Panc1 (cell line): Measurements from ENCODE around the gene THSD7A. TPM values are rescaled to one million over a fixed set of nuclear protein-coding genes. Genes with fewer than 3 reads are reported as not detected.

Source experiments
- ATAC-seq: fragments of 200-7000 bp; cut with Tn5 transposase; 2 replicates; pipeline ENCODE4 v1.9.1; 2020; ENCODE audit warnings: mild to moderate bottlenecking, moderate library complexity
- BruUV-seq: library from RNA; stranded (reverse); fragments of 400-500 nt; replicated peaks from 2 replicates; lab custom pipeline; 2021; lab: Mats Ljungman, UMichigan
- CTCF ChIA-PET: fragments of 300-600 bp; sonication (Branson Sonifier 250); formaldehyde crosslinking; loops from one replicate; lab custom pipeline; 2022; ENCODE audit warnings: antibody characterized with exemption; lab: Charles Lee
- POLR2A ChIA-PET: fragments of 300-600 bp; sonication (Branson Sonifier 250); formaldehyde crosslinking; loops from one replicate; lab custom pipeline; 2022; ENCODE audit warnings: antibody characterized with exemption; lab: Charles Lee
- DNase-seq: peaks from one replicate; pipeline ENCODE4 v3.0.0-alpha.2; 2010; ENCODE audit warnings: low read depth, low spot score
- H3K27ac ChIP-seq: 2 replicates; pipeline ENCODE4 v1.5.1; 2011; ENCODE audit warnings: mild to moderate bottlenecking, low read length, inconsistent platforms
- H3K27me3 ChIP-seq: fragments of 200-500 bp; sonication (Bioruptor generic); 2 replicates; pipeline ENCODE4 v1.6.0; 2014; ENCODE audit warnings: low read length, inconsistent platforms; ENCODE audit not compliant: control insufficient read depth, insufficient read depth
- H3K36me3 ChIP-seq: fragments of 200-500 bp; sonication (Bioruptor generic); 2 replicates; pipeline ENCODE4 v1.5.1; 2014; ENCODE audit warnings: inconsistent platforms, mild to moderate bottlenecking, low read length, moderate library complexity; ENCODE audit not compliant: control insufficient read depth, insufficient read depth
- H3K4me1 ChIP-seq: 2 replicates; pipeline ENCODE4 v1.5.1; 2011; ENCODE audit warnings: inconsistent platforms, mild to moderate bottlenecking, low read length, moderate library complexity; ENCODE audit not compliant: control insufficient read depth, insufficient read depth
- H3K4me3 ChIP-seq, 2 experiments: 2 replicates each; pipeline ENCODE4 v1.5.1; 2011 to 2012; ENCODE audit warnings: low read depth in 2 of 2, low read length in 2 of 2, mild to moderate bottlenecking in 2 of 2, inconsistent platforms in 1 of 2, moderate library complexity in 1 of 2
- H3K9me3 ChIP-seq: fragments of 200-500 bp; sonication (Bioruptor generic); 2 replicates; pipeline ENCODE4 v1.5.1; 2014; ENCODE audit warnings: low read depth, mild to moderate bottlenecking, inconsistent platforms, low read length, moderate library complexity; ENCODE audit not compliant: control insufficient read depth, insufficient read depth
- CTCF ChIP-seq: fragments of 450-650 bp; IDR thresholded peaks from 2 replicates; pipeline ENCODE4 v1.5.1; 2017; ENCODE audit warnings: mild to moderate bottlenecking
- POLR2AphosphoS5 ChIP-seq: IDR thresholded peaks from 2 replicates; pipeline ENCODE4 v1.6.1; 2012; ENCODE audit warnings: mild to moderate bottlenecking, low read depth, low read length, moderate library complexity
- REST ChIP-seq, 2 experiments: IDR thresholded peaks; 2 replicates each; pipeline ENCODE4 v1.6.1; 2011 to 2012; ENCODE audit warnings: low read depth in 2 of 2, control low read depth in 1 of 2, low read length in 1 of 2, mild to moderate bottlenecking in 1 of 2, moderate library complexity in 1 of 2; ENCODE audit not compliant: insufficient read depth in 1 of 2
- SIN3A ChIP-seq: IDR thresholded peaks from 2 replicates; pipeline ENCODE4 v1.6.1; 2012; ENCODE audit warnings: low read depth, mild to moderate bottlenecking, low read length, moderate library complexity, borderline replicate concordance; ENCODE audit not compliant: insufficient read depth
- TCF7L2 ChIP-seq: IDR thresholded peaks from 2 replicates; pipeline ENCODE4 v1.6.1; 2011; ENCODE audit warnings: mild to moderate bottlenecking, low read depth, low read length, inconsistent platforms
- in situ Hi-C: cut with HindIII; loops from 2 replicates; pipeline ENCODE4 v1.10.0; 2016; ENCODE audit warnings: low sequenced_read_pairs, low pct_unique_long_range_greater_than_20kb
- intact Hi-C: fragments of 100-400 bp; cut with micrococcal nuclease; formaldehyde crosslinking; loops from one replicate; pipeline ENCODE4 v1.10.0; 2022; ENCODE audit not compliant: unreplicated experiment
- total RNA-seq: library from RNA; stranded (reverse); gene quantifications from one replicate; pipeline ENCODE4 v1.2.1, GENCODE V29; 2021; ENCODE audit not compliant: unreplicated experiment

THSD7A gene
- total RNA-seq, 1 experiment from 2014 or later = 38.6 TPM

GRCh38 chr7:11620406-11621253, 211.4 kb downstream of the THSD7A start:
- intact Hi-C loops = no loop called here
- in situ Hi-C loops = no loop called here
- H3K27ac ChIP-seq = no peak overlapping the region
- H3K9me3 ChIP-seq = no peaks in the 10 kb centered on the region
- H3K36me3 ChIP-seq = no peaks in the 10 kb centered on the region
- ATAC-seq = peak; percentile 78
- no peaks in the 10 kb centered on the region for H3K27me3 ChIP-seq
- H3K4me1 ChIP-seq = no peaks in the 10 kb centered on the region
- no peak for DNase-seq
- ChIA-PET POLR2A (no interaction called here), CTCF (no interaction called here)
- TF ChIP-seq TCF7L2 (no peak), POLR2AphosphoS5 (no peak), SIN3A (no peak), REST (IDR thresholded peaks at IDR 0.05; ENCODE audit: insufficient read depth in 1 of 2, low read depth in 2 of 2, low read length in 1 of 2) (no peak)
- H3K4me3 ChIP-seq = no peak overlapping the region
- BruUV-seq = no TSS peak

GRCh38 chr7:11616466-11616865, 215.5 kb downstream of the THSD7A start:
- H3K36me3 ChIP-seq = no peaks in the 10 kb centered on the region
- intact Hi-C loops = no loop called here
- H3K4me1 ChIP-seq = no peaks in the 10 kb centered on the region; the same call in 1 of the 2 replicates
- in situ Hi-C loops = no loop called here
- H3K9me3 ChIP-seq = no peaks in the 10 kb centered on the region
- H3K27me3 ChIP-seq = no peaks in the 10 kb centered on the region
- ChIA-PET POLR2A (no interaction called here), CTCF (no interaction called here)
- H3K27ac ChIP-seq = no peak overlapping the region
- no peak for DNase-seq
- no TSS peak for BruUV-seq
- no peak for ATAC-seq
- no peak overlapping the region for H3K4me3 ChIP-seq
- no peak for TF ChIP-seq TCF7L2
- no peak for TF ChIP-seq SIN3A
- TF ChIP-seq REST (IDR thresholded peaks at IDR 0.05; ENCODE audit: insufficient read depth in 1 of 2, low read depth in 2 of 2, low read length in 1 of 2) = no peak
- TF ChIP-seq CTCF = no peak
- no peak for TF ChIP-seq POLR2AphosphoS5
